Endothelial cell of umbilical vein (primary cell): ENCODE data around the gene ARID1B. TPM values are rescaled to one million over a fixed set of nuclear protein-coding genes. Genes with fewer than 3 reads are reported as not detected.

Experiments used
- BruUV-seq: library from RNA; stranded (reverse); fragments of 400-500 nt; replicated peaks from 2 replicates; lab custom pipeline; 2021; lab: Mats Ljungman, UMichigan
- CTCF ChIA-PET: fragments of 300-600, 350-600 bp; sonication (Branson Sonifier 250); formaldehyde crosslinking; loops from one replicate; lab custom pipeline; 2021; ENCODE audit warnings: antibody characterized with exemption, inconsistent platforms; lab: Charles Lee
- POLR2A ChIA-PET: fragments of 300-600, 350-600 bp; sonication (Branson Sonifier 250); formaldehyde crosslinking; loops from one replicate; lab custom pipeline; 2021; ENCODE audit warnings: antibody characterized with exemption, inconsistent platforms; lab: Charles Lee
- DNase-seq: peaks from one replicate; pipeline ENCODE4 v3.0.0-alpha.2; 2011; ENCODE audit warnings: low read depth, low spot score
- FAIRE-seq: peaks from 2 replicates; lab custom pipeline; 2011; peaks lifted over from hg19 to GRCh38; lab: Jason Lieb, UNC
- H2AFZ ChIP-seq: 2 replicates; pipeline ENCODE4 v1.6.0; 2012; ENCODE audit warnings: low read depth, low read length, control low read depth, inconsistent platforms
- H3K27ac ChIP-seq: 2 replicates; pipeline ENCODE4 v1.5.1; 2011; ENCODE audit warnings: low read depth, mild to moderate bottlenecking, control low read depth, low read length, moderate library complexity; ENCODE audit not compliant: insufficient read depth
- H3K27me3 ChIP-seq, 2 experiments: 2 replicates each; pipeline versions ENCODE4 v1.6.0 to v1.6.1; 2011; ENCODE audit warnings: low read length in 2 of 2, mixed read lengths in 1 of 2; ENCODE audit not compliant: control insufficient read depth in 2 of 2, insufficient read depth in 2 of 2
- H3K36me3 ChIP-seq, 2 experiments: 2 replicates in 1 of 2; 3 replicates in 1 of 2; pipeline ENCODE4 v1.5.1; 2011; ENCODE audit warnings: low read length in 2 of 2, mild to moderate bottlenecking in 1 of 2, moderate library complexity in 1 of 2; ENCODE audit not compliant: control insufficient read depth in 2 of 2, insufficient read depth in 2 of 2; ENCODE audit errors: extremely low read depth in 1 of 2
- H3K4me1 ChIP-seq: 3 replicates; pipeline ENCODE4 v1.5.1; 2011; ENCODE audit warnings: mild to moderate bottlenecking, low read length; ENCODE audit not compliant: control insufficient read depth, insufficient read depth; ENCODE audit errors: extremely low read depth
- H3K4me2 ChIP-seq: 2 replicates; pipeline ENCODE4 v1.6.1; 2011; ENCODE audit warnings: low read length, control low read depth, mixed read lengths; ENCODE audit not compliant: insufficient read depth
- H3K4me3 ChIP-seq, 3 experiments: fragments of 200-600 bp in 1 of 3; sonication (generic), shearing (Covaris generic) in 1 of 3; replicated peaks in 1 of 3; 2 replicates each; pipeline ENCODE4 v1.5.1; 2011 to 2016; ENCODE audit warnings: control low read depth in 3 of 3, low read length in 3 of 3, mild to moderate bottlenecking in 2 of 3, inconsistent platforms in 1 of 3, low read depth in 1 of 3, moderate library complexity in 1 of 3; ENCODE audit not compliant: insufficient read depth in 1 of 3
- H3K79me2 ChIP-seq: 2 replicates; pipeline ENCODE4 v1.6.0; 2012; ENCODE audit warnings: low read length, inconsistent platforms; ENCODE audit not compliant: control insufficient read depth, insufficient read depth
- H3K9ac ChIP-seq: replicated peaks from 2 replicates; pipeline ENCODE3; 2011; ENCODE audit warnings: low read length, control low read depth; ENCODE audit not compliant: insufficient read depth; ENCODE audit errors: extremely low read depth
- H3K9me1 ChIP-seq: replicated peaks from 3 replicates; pipeline ENCODE4 v1.6.0; 2011; ENCODE audit warnings: mild to moderate bottlenecking, low read length; ENCODE audit not compliant: control insufficient read depth, insufficient read depth; ENCODE audit errors: extremely low read depth
- H3K9me3 ChIP-seq: replicated peaks from 2 replicates; pipeline ENCODE4 v1.5.1; 2012; ENCODE audit warnings: low read length, inconsistent platforms; ENCODE audit not compliant: control insufficient read depth, insufficient read depth
- H4K20me1 ChIP-seq: replicated peaks from 2 replicates; pipeline ENCODE3; 2011; ENCODE audit warnings: mild to moderate bottlenecking, low read length; ENCODE audit not compliant: control insufficient read depth, insufficient read depth; ENCODE audit errors: extremely low read depth
- FOS ChIP-seq: IDR thresholded peaks from 2 replicates; pipeline ENCODE4 v1.6.1; 2011; ENCODE audit warnings: mild to moderate bottlenecking, low read length, moderate library complexity, borderline replicate concordance; ENCODE audit not compliant: insufficient read depth
- GATA2 ChIP-seq: IDR thresholded peaks from 2 replicates; pipeline ENCODE4 v1.7.0; 2011; ENCODE audit warnings: low read depth, mild to moderate bottlenecking, moderate library complexity, mixed read lengths, low read length; ENCODE audit not compliant: insufficient read length, insufficient read depth
- POLR2A ChIP-seq: IDR thresholded peaks from 2 replicates; pipeline ENCODE4 v1.6.1; 2012; ENCODE audit warnings: low read depth, mild to moderate bottlenecking, control low read depth, low read length
- POLR2AphosphoS5 ChIP-seq: IDR thresholded peaks from 2 replicates; pipeline ENCODE4 v1.6.1; 2012; ENCODE audit warnings: low read depth, mild to moderate bottlenecking, control low read depth, low read length, moderate library complexity; ENCODE audit not compliant: insufficient read depth
- dilution Hi-C: fragments of 300-500 bp; cut with MboI; formaldehyde crosslinking; loops from one replicate; pipeline ENCODE4 v1.15.0; 2019; ENCODE audit warnings: low sequenced_read_pairs; ENCODE audit not compliant: extremely low pct_ligation_motif_present
- intact Hi-C: fragments of 100-400 bp; cut with micrococcal nuclease; formaldehyde crosslinking; loops from one replicate; pipeline ENCODE4 v1.10.0; 2022
- polyA plus RNA-seq, 4 experiments: library from polyadenylated mRNA; depleted of rRNA in 3 of 4; stranded (reverse) in 3 of 4; unstranded in 1 of 4; fragments of >200 nt; gene quantifications; 2 replicates each; pipeline versions ENCODE4 v1.2.1 to v1.2.3, GENCODE V29; 2011 to 2012; ENCODE audit warnings: missing spikeins in 1 of 4
- total RNA-seq: library from RNA; stranded (reverse); gene quantifications from 2 replicates; pipeline ENCODE4 v1.2.3, GENCODE V29; 2021
- TF ChIP-seq, protein P1 (sequence below): IDR thresholded peaks from 2 replicates; pipeline ENCODE4 v1.6.1; 2011; ENCODE audit not compliant: insufficient read depth, insufficient read length

ARID1B gene
- total and polyA plus RNA-seq, 2 donors (not counting 3 experiments of a cell fraction or from before 2014, with no cell fraction given): 21.8 to 89.5 TPM

DNA sequence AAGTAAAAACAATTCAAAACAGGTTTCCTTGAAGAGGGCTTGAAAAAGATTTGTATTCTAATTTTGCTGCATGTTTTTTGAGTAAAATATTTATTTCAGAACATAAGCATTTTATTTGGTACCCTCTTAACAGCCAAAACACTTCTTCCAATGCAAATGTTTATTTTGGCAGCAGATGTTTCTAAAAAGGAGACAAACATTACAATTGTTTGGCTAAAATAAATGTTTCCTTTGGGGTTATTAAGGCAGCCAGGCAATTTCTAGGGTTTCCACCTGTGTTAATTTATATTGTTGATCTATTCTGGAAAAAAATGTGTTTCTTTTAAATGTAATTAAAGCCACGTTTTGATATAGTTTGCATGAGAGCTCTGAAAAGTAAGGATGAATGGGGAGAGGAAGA lies 56.6 kb downstream of the ARID1B start:
- Histone ChIP-seq H3K79me2 (peaks cover 67% of the 10 kb centered on the region), H3K4me3 (no peak overlapping the region), H3K9me3 (no peaks in the 10 kb centered on the region), H3K27me3 (no peaks in the 10 kb centered on the region), H2AFZ (no peak overlapping the region), H3K4me1 (peaks cover 11% of the 10 kb centered on the region), H4K20me1 (peaks cover 10% of the 10 kb centered on the region), H3K4me2 (peak overlapping the region; percentile 31), H3K9ac (peak overlapping the region; percentile 1), H3K36me3 (no peaks in the 10 kb centered on the region), H3K27ac (no peak overlapping the region), H3K9me1 (no peaks in the 10 kb centered on the region)
- dilution Hi-C loops: no loop called here
- DNase-seq: peak; percentile 55
- FAIRE-seq: no peak
- BruUV-seq: no TSS peak
- TF ChIP-seq FOS (no peak), POLR2A (no peak), POLR2AphosphoS5 (no peak)
- POLR2A ChIA-PET: no interaction called here
- intact Hi-C loops: no loop called here
- CTCF ChIA-PET: no interaction called here

DNA sequence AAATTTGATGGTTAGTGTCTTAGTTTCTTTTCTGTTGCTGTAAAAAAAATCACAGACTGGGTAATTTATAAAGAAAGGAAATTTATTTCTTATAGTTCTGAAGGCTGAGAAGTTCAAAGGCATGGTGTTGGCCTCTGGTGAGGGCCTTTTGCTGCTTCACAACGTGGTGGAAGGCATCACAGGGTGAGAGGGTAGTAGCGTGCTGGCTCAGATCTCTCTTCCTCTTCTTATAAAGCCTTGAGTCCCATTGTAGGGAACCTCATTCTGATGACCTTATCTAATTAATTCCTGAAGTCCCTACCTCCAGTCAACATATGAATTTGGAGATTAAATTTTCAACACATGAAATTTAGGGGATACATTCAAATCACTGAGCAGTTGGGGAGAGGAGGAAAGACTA lies 62.0 kb downstream of the ARID1B start:
- CTCF ChIA-PET: no interaction called here
- H3K4me2 ChIP-seq: no peak overlapping the region

More for the DNA sequence above, 62.0 kb downstream of the ARID1B start:
- Histone ChIP-seq H3K27ac (no peak overlapping the region), H3K4me1 (peaks cover 24% of the 10 kb centered on the region), H3K9me1 (no peaks in the 10 kb centered on the region), H3K4me3 (no peak overlapping the region), H3K36me3 (no peaks in the 10 kb centered on the region), H3K79me2 (peaks cover 74% of the 10 kb centered on the region), H3K9me3 (no peaks in the 10 kb centered on the region), H2AFZ (no peak overlapping the region), H3K9ac (no peak overlapping the region), H4K20me1 (peaks cover 8% of the 10 kb centered on the region), H3K27me3 (no peaks in the 10 kb centered on the region)
- no TSS peak for BruUV-seq
- no peak for DNase-seq
- no peak for FAIRE-seq
- TF ChIP-seq, protein P1, sequence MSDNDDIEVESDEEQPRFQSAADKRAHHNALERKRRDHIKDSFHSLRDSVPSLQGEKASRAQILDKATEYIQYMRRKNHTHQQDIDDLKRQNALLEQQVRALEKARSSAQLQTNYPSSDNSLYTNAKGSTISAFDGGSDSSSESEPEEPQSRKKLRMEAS: no peak
- TF ChIP-seq GATA2: no peak
- intact Hi-C loops (no loop called here), dilution Hi-C loops (no loop called here)
- POLR2A ChIA-PET: no interaction called here
